Ovary (tissue), 9 donors: ENCODE results near the gene CERS5. TPM values are rescaled to one million over a fixed set of nuclear protein-coding genes. Genes with fewer than 3 reads are reported as not detected.

Experiments used
- DNase-seq, 5 donors: peaks; one replicate each; pipeline ENCODE4 v3.0.0-alpha.2; 2019 to 2020
- H3K27ac ChIP-seq, 2 donors: fragments of 200-600 bp; one replicate each; pipeline versions ENCODE4 v1.5.1 to v1.8.0; 2019 to 2022
- H3K27me3 ChIP-seq: fragments of 200-600 bp; one replicate; pipeline ENCODE4 v1.8.0; 2022
- H3K36me3 ChIP-seq: fragments of 200-600 bp; sonication (generic); one replicate; pipeline ENCODE4 v1.5.1; 2019
- H3K4me1 ChIP-seq: one replicate; pipeline ENCODE4 v1.8.1; 2013; ENCODE audit warnings: mild to moderate bottlenecking, moderate library complexity; ENCODE audit not compliant: insufficient read depth
- H3K4me3 ChIP-seq: fragments of 200-600 bp; sonication (generic); one replicate; pipeline ENCODE4 v1.5.1; 2017
- H3K9me3 ChIP-seq, 2 donors: fragments of 200-600 bp in 1 of 2; sonication (generic) in 1 of 2; one replicate each; pipeline versions ENCODE4 v1.5.1 to v1.8.1; 2013 to 2019; ENCODE audit warnings: mild to moderate bottlenecking in 1 of 2, moderate library complexity in 1 of 2
- CTCF ChIP-seq, 3 donors: fragments of 450-650 bp in 2 of 3; fragments of 200-600 bp in 1 of 3; IDR thresholded peaks; one replicate each; pipeline versions ENCODE4 v1.5.1 to v1.8.0; 2016 to 2022; ENCODE audit warnings: antibody characterized with exemption in 3 of 3, mild to moderate bottlenecking in 1 of 3
- EP300 ChIP-seq: sonication (generic); formaldehyde crosslinking; IDR thresholded peaks from one replicate; pipeline ENCODE4 v1.6.1; 2017; ENCODE audit warnings: antibody characterized with exemption
- POLR2A ChIP-seq: fragments of 450-650 bp; IDR thresholded peaks from one replicate; pipeline ENCODE4 v1.6.1; 2017; ENCODE audit warnings: antibody characterized with exemption, mild to moderate bottlenecking, moderate library complexity
- WGBS, 3 donors: extraction: QIAGEN DNeasy Blood & Tissue Kit in 1 of 3; methylation state at CpG; one replicate each; pipeline versions ENCODE4 v1.1.5 to v1.1.7; 2013 to 2017; 5-methylcytosine and 5-hydroxymethylcytosine counted together
- intact Hi-C, 4 donors: fragments of 100-400 bp; cut with DNase I; formaldehyde crosslinking; loops; one replicate each; pipeline versions ENCODE4 v1.11.0 to v1.15.1; 2022 to 2023
- polyA plus RNA-seq, 2 donors: library from polyadenylated mRNA; stranded (reverse); fragments of 200-250 nt in 1 of 2; fragments of 350-450 nt in 1 of 2; fragmentation: Illumina TruSeq in 1 of 2; extraction: RNeasy Lipid Tissue Mini Kit (QIAGEN cat#74804) in 1 of 2; gene quantifications; one replicate each; pipeline ENCODE4 v1.2.3, GENCODE V29; 2013 to 2014
- total RNA-seq, 7 donors: library from RNA; depleted of rRNA in 2 of 7; stranded (reverse); fragments of >200 nt in 2 of 7; fragmentation: NEBNext Ultra II Directional in 3 of 7; extraction: Animal tissue kit (Norgen Biotek cat#: 25700) in 3 of 7; gene quantifications; one replicate each; pipeline versions ENCODE4 v1.1.0 to v1.2.4, GENCODE V29; 2016 to 2023
- donor health status: DM: no; HTN: no; CAD: no; lungs with moderate emphysema.
- donor health status: DM: no; HTN: no; CAD: no.
- donor health status: Bipolar disorder and iron deficiency.
- donor health status: DM: yes; HTN: yes; CAD: no.
- donor health status: DM: no; HTN: no; CAD: no.
- donor health status: DM: yes; HTN: yes; CAD: no.

CERS5 gene
- total and polyA plus RNA-seq, 9 donors: 29.1 to 76.9 (median 47.9) TPM

- Histone ChIP-seq H3K9me3 (no peaks in the 10 kb centered on the region), H3K36me3 (no peaks in the 10 kb centered on the region), H3K27ac (no peak overlapping the region), H3K4me3 (no peak overlapping the region), H3K4me1 (no peaks in the 10 kb centered on the region), H3K27me3 (no peaks in the 10 kb centered on the region)
- DNase-seq: no peak
- intact Hi-C loops: loop anchor here in 1 of 4 donors (10.0 kb wide), 1 partner anchor 117 kb away; no protein-coding TSS in a partner anchor
- TF ChIP-seq EP300: no peak
- no peak for TF ChIP-seq CTCF (IDR thresholded peaks at IDR 0.05)
- TF ChIP-seq POLR2A: no peak
- 66 to 76% (median 67%) methylated on average over 5 of the region's 5 CpGs for WGBS, 3 donors
These were observed 30.1 kb upstream of the CERS5 start for GRCh38 chr12:50197297-50197727.

GRCh38 chr12:50196537-50196936 is 29.4 kb upstream of the CERS5 start:
- TF ChIP-seq POLR2A: no peak
- TF ChIP-seq CTCF (IDR thresholded peaks at IDR 0.05): no peak
- no peak for TF ChIP-seq EP300
- no peak for DNase-seq
- H3K27me3 ChIP-seq: no peaks in the 10 kb centered on the region
- no peaks in the 10 kb centered on the region for H3K36me3 ChIP-seq
- no peaks in the 10 kb centered on the region for H3K4me1 ChIP-seq
- H3K27ac ChIP-seq: no peak overlapping the region
- no peaks in the 10 kb centered on the region for H3K9me3 ChIP-seq
- no peak overlapping the region for H3K4me3 ChIP-seq
- intact Hi-C loops: loop anchor here in 1 of 4 donors (10.0 kb wide), 1 partner anchor 118 kb away; no protein-coding TSS in a partner anchor
- WGBS, 3 donors: 72 to 89% (median 85%) methylated on average over 4 of the region's 4 CpGs

GRCh38 chr12:50195832-50196231 is 28.7 kb upstream of the CERS5 start:
- WGBS, 3 donors: 45 to 64% (median 53%) methylated on average over 4 of the region's 4 CpGs
- Histone ChIP-seq H3K4me1 (no peaks in the 10 kb centered on the region), H3K4me3 (no peak overlapping the region), H3K36me3 (no peaks in the 10 kb centered on the region), H3K27ac (no peak overlapping the region), H3K27me3 (no peaks in the 10 kb centered on the region), H3K9me3 (no peaks in the 10 kb centered on the region)
- no peak for TF ChIP-seq POLR2A
- no peak for TF ChIP-seq EP300
- no peak for DNase-seq
- intact Hi-C loops: loop anchor here in 1 of 4 donors (10.0 kb wide), 1 partner anchor 119 kb away; no protein-coding TSS in a partner anchor

- DNase-seq: no peak
- WGBS, 3 donors: 78 to 87% (median 82%) methylated on average over 5 of the region's 5 CpGs
- no peaks in the 10 kb centered on the region for H3K9me3 ChIP-seq
- H3K27me3 ChIP-seq: no peaks in the 10 kb centered on the region
- intact Hi-C loops: loop anchor here in 1 of 4 donors (10.0 kb wide), 1 partner anchor 122 kb away; no protein-coding TSS in a partner anchor
- H3K4me3 ChIP-seq: no peak overlapping the region
- H3K27ac ChIP-seq: no peak overlapping the region
- H3K4me1 ChIP-seq: no peaks in the 10 kb centered on the region
- H3K36me3 ChIP-seq: no peaks in the 10 kb centered on the region
- TF ChIP-seq POLR2A (no peak), CTCF (IDR thresholded peaks at IDR 0.05) (no peak), EP300 (no peak)
These were observed 25.7 kb upstream of the CERS5 start for GRCh38 chr12:50192908-50193307.

GRCh38 chr12:50192236-50192635 is 25.1 kb upstream of the CERS5 start:
- Histone ChIP-seq H3K36me3 (no peaks in the 10 kb centered on the region), H3K4me1 (peaks cover 2% of the 10 kb centered on the region), H3K4me3 (no peak overlapping the region), H3K27me3 (no peaks in the 10 kb centered on the region), H3K27ac (no peak overlapping the region), H3K9me3 (no peaks in the 10 kb centered on the region)
- no peak for TF ChIP-seq EP300
- 94 to 99% (median 98%) methylated on average over 4 of the region's 4 CpGs for WGBS, 3 donors
- intact Hi-C loops: loop anchor here in 1 of 4 donors (10.0 kb wide), 1 partner anchor 123 kb away; no protein-coding TSS in a partner anchor
- DNase-seq: no peak
